Esophagus muscularis mucosa (tissue), 3 donors: ENCODE measurements around the gene OTULIN.

ENCODE experiments used
- POLR2A ChIP-seq: fragments of 450-650 bp; IDR thresholded peaks from one replicate; pipeline ENCODE4 v1.6.1; 2017; ENCODE audit warnings: antibody characterized with exemption, moderate library complexity, mild to moderate bottlenecking, low read depth
- TF ChIP-seq, protein P1 (sequence below), 3 experiments: fragments of 200-600 bp in 2 of 3; fragments of 450-650 bp in 1 of 3; sonication (generic) in 2 of 3; IDR thresholded peaks; one replicate each; pipeline ENCODE4 v1.5.1; 2017 to 2019; ENCODE audit warnings: antibody characterized with exemption in 3 of 3, mild to moderate bottlenecking in 2 of 3, moderate library complexity in 1 of 3

GRCh38 chr5:14742498-14742897, 78.0 kb downstream of the OTULIN start:
- TF ChIP-seq, protein P1, sequence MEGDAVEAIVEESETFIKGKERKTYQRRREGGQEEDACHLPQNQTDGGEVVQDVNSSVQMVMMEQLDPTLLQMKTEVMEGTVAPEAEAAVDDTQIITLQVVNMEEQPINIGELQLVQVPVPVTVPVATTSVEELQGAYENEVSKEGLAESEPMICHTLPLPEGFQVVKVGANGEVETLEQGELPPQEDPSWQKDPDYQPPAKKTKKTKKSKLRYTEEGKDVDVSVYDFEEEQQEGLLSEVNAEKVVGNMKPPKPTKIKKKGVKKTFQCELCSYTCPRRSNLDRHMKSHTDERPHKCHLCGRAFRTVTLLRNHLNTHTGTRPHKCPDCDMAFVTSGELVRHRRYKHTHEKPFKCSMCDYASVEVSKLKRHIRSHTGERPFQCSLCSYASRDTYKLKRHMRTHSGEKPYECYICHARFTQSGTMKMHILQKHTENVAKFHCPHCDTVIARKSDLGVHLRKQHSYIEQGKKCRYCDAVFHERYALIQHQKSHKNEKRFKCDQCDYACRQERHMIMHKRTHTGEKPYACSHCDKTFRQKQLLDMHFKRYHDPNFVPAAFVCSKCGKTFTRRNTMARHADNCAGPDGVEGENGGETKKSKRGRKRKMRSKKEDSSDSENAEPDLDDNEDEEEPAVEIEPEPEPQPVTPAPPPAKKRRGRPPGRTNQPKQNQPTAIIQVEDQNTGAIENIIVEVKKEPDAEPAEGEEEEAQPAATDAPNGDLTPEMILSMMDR (IDR thresholded peaks at IDR 0.05) = no peak
- no peak for TF ChIP-seq POLR2A
